HPDE6-E6E7 (cell line): Measurements from ENCODE around the gene CSN3.
"Not testable (repeated sequence)": the region's sequence is repeated elsewhere in the genome, so short reads cannot be mapped to it uniquely, and the experiment has no call there.

Source experiments
- DNase-seq: peaks from one replicate; pipeline ENCODE4 v3.0.0; 2011; ENCODE audit warnings: missing footprints; ENCODE audit errors: extremely low spot score

Gene CSN3

DNA sequence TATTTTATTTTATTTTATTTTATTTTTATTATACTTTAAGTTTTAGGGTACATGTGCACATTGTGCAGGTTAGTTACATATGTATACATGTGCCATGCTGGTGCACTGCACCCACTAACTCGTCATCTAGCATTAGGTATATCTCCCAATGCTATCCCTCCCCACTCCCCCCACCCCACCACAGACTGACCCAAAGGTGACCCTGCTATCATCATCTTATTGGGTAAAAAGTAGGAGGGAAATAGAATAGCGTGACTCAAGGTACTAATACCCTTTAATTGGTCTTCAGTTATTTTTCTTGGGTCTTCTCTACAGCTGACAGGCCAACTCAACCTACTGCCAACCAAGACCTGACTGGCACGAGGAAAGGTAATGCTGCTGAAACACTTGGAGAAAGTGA is at the start of gene CSN3:
TSS of gene CSN3 (plus strand) at position 301 of the 400 bp plus-strand sequence. CDS start 2,223 bp downstream, outside the sequence.
- DNase-seq: not testable (repeated sequence)

GRCh38 chr4:70192895-70193294 is 49.5 kb upstream of the CSN3 start:
- DNase-seq: no peak

GRCh38 chr4:70195425-70195824 is 47.0 kb upstream of the CSN3 start, which contains the start of gene ODAM:
TSS of gene ODAM (plus strand) at chr4:70195725. CDS start at chr4:70196544, 819 bp downstream.
- no peak for DNase-seq

GRCh38 chr4:70196857-70197256 is 45.5 kb upstream of the CSN3 start:
- DNase-seq: no peak

- no peak for DNase-seq
Observed at GRCh38 chr4:70197842-70198241, 44.6 kb upstream of the CSN3 start.

- no peak for DNase-seq
Observed at GRCh38 chr4:70203601-70204000, 38.8 kb upstream of the CSN3 start.

GRCh38 chr4:70212752-70213151 is 29.6 kb upstream of the CSN3 start:
- not testable (repeated sequence) for DNase-seq

DNA sequence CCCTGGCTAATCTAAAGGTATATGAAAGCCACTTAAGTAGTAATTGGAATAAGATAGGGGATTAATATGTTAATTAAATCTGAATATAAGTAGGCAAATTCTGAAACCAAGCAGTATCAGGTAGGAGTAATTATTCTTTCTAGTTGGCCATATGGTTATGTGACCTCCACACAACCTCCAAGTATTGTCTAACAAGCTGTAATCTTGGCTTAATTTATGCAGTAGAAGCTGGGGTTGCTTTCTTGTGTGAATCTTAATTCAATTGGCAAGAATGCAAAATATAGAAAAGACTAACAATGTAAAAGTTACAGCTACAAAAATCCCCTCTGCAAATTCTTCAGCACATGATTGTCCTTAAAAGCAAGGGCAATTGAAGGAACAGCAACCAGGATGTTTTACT is 26.3 kb upstream of the CSN3 start:
- DNase-seq: not testable (repeated sequence)

DNA sequence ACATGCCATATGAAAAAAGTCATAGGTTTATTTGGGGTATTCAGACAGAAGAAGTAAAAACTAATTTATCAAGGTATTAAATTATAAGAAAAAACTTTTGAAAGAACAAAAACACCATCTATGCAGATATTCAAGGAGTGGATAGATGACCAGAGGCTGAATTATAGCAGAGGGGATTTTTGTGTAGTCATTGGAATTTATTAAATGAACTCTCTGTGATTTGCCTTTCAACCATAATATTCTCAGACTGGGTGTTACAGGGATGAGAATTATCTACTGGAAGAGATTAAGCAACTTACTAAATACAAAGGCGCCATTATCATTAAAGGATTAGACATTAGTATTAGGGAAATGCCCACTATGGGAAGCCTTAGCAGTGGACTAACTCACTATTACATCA is 25.8 kb upstream of the CSN3 start:
- DNase-seq: not testable (repeated sequence)

- DNase-seq: not testable (repeated sequence)
Observed at GRCh38 chr4:70221389-70221788, 21.0 kb upstream of the CSN3 start.

- DNase-seq: not testable (repeated sequence)
Observed at GRCh38 chr4:70221818-70222217, 20.6 kb upstream of the CSN3 start.

DNA sequence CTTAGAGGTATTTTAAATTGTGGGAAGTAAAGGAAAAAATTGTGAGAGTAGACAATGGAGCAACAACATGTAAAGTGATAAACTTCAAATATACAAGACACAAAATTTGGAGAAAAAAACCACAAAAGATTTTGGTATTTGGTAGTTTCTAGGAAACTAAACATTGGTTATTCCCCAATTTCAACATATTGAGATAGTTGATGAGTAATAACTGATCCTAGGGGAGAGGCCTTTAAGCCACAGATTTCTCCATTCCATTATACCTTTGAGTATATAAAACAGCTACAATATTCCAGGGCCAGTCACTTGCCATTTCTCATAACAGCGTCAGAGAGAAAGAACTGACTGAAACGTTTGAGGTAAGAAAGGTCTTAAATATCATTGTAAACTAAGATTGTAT is 16.6 kb upstream of the CSN3 start, which contains the start of gene FDCSP:
TSS of gene FDCSP (plus strand) at position 301 of the 400 bp plus-strand sequence. CDS start 5,071 bp downstream, outside the sequence.
- no peak for DNase-seq

DNA sequence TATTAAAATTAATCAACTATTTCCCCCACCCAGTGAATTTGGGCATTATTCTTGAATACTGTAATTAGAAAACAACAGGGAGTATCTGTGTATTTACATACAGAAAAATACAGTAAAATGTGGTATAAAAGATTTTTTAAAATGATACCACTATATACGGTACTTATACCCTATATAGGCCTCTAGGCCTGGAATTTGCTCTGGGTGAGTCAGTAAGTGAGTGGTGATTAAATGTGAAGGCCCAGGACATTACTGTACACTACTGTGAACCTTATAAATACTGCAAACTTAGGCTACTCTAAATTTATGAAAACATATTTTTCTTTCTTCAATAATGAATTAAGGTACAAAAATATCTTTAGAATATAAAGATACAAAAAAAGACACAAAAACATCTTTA is 6.3 kb upstream of the CSN3 start:
- no peak for DNase-seq

DNA sequence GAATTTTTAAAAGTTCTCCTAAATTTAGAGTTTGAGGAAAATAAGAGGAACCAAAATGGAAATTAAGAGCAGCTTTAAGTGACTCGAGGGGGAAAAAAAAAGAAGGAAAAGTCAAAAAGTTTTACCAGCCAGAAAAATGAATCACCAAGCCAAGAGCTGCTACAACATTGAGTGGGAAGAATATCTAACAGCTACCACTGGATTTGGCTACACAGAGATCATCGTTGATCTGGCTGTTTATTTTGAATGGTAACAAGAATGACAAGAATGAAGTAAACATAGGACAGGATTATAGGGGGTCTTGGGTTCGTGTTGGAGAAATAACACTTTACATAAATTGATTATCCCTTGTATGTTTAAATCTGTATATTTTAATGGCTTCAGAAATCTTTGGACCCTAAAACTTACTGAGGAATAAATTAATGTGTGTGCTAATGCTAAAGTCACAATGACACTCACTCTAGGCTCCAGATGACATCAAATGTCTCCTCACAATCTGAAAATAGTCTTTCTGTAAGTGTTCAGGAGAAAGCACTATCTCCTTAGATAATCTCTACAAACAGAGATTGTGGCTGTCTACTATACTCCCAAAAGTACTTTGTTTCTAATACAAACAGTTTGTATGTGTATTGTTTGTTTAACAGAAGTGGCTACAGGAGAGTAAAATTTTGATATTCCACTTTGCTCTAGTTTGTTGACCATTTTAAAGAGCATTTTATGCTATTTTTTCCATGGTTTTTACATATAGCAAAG is 3.1 kb upstream of the CSN3 start:
- DNase-seq: no peak

- no peak for DNase-seq
Observed at GRCh38 chr4:70239884-70240591, 2.4 kb upstream of the CSN3 start.

DNA sequence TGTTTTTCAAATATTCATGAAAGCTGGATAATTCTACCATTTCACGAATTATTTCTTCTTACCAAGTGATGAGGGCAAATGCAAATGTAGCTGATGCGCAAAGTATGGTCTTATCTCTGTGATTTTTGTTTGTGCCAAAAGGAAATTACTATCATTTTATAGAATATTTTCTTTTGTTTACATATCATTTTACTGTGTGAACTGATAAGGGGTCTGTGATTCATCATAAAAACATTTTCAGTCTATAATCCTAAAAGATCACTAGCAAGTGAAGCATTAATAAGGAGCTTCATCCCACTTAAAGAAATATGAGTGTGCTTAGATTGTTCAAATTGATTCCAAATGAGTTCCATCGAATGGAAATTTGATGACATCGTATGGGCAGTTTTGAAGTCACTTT is 694 bp downstream of the CSN3 start:
- DNase-seq: no peak

DNA sequence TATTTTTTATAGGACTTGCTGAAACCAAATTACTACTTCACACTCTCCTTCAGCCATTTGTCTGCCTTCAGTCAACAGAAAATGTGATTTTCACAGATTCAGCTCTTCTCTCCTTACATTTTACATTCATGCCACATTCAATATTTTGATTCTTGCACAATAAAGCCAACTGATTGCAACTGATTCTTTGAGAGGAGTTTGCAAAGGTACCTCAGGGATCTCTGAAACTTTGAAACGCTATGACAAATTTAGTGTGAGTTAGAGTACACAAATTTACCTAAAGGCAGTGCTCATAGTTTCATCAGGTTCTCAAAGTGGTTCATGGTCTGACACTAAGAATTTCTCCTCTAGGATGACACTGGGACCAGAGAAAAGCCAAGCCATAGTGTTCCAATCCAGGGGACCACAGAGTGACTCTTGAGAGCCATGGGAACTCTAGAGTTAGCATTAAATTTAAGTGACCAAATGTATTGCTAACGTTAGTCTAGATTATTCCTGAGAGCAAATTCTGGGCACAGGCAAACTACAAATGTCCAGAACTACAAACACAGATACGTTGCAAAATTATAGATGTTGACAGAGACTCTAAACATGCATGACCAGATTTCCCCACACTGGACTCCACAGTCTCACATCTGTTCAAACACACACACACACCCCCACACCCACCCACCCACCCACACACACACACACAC is 9.0 kb downstream of the CSN3 start:
- DNase-seq: no peak

- DNase-seq: no peak
Observed at GRCh38 chr4:70251945-70252277, 9.5 kb downstream of the CSN3 start.

DNA sequence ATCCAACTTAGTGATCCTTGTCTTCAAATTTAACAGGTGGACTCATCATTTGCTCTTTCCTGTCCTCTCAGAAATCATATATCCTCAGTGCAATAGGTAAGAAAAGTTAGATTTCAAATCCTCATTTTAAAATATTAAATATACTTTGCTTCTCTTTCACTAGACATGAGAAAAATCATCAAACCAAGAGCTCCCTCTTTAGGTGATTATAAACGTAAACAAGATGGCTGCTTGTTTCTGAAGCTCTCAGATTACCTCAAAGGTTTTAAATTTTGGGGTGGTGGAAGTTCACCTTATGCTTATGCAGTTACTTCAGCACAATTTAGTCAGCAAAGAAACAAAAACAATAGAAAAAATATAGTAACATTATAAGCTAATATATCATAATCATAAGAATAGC is 27.3 kb downstream of the CSN3 start:
- no peak for DNase-seq

- no peak for DNase-seq
Observed at GRCh38 chr4:70277121-70277520, 34.7 kb downstream of the CSN3 start.

- DNase-seq: no peak
Observed at GRCh38 chr4:70280567-70280966, 38.2 kb downstream of the CSN3 start.

- no peak for DNase-seq
Observed at GRCh38 chr4:70288651-70289050, 46.3 kb downstream of the CSN3 start.

DNA sequence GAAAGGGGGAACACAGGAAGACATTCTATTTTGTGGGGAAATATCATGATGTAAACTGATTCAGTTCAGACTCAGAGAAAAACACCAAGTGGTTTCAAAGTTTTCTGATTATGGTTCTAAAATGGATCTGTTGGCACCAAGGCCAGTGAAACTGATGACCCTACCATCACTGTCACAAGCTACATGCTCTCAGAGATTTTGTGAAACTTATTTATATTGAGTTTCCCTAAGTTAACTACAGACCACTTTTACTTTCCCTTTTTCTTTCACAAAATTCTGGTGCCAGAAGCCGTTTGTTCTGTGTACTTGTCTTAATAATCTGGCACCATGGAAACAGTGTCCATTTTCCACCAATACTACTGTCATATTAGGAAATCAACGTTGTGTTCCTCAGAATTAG is 48.9 kb downstream of the CSN3 start:
- DNase-seq: no peak
